GM19397 (cell line): ENCODE measurements around the gene GUK1.

Experiments used
- ATAC-seq: cut with Tn5 transposase; IDR thresholded peaks from one replicate; pipeline ENCODE4 v1.9.1; 2021; ENCODE audit warnings: mild to moderate bottlenecking, moderate library complexity; ENCODE audit not compliant: unreplicated experiment

GUK1 gene

DNA sequence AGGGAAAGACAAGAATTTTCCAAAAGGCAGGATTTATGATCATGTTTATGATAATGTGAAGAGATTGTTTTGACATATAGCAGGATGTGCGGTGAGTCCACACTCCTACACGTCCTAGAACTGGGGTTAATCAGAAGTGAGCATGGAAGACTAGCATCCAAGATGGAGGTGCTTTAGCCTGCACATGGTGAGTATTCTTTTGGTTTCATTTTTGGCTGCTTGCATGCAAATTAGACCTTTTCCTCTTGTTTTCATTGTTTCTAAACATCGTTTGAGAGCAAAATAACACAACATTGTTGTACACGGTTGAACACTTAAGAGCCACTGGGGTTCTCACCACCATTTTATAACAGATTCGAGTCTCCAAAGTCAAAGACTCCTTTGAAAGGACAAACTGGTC is 14.9 kb upstream of the GUK1 start:
- no peak for ATAC-seq

DNA sequence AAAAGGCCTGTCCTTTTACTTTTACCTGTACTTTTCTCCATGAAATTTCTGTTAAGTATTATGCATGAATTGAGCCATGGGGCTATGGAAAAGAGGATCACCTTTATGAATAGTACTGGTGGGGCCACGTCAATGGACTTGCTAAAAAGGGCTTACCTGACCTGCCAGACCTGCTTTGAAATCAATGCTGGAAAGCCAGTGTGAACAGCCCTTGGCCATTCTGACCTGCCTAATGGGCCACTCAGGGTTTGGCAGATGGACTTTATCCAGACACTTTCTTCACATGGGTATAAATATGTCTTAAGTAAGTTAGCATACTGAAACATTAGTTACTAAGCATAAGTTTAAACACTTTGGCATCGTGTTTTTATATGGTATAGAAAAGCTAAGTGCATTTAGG is 8.3 kb upstream of the GUK1 start:
- ATAC-seq: no peak

- ATAC-seq: no peak
Observed at GRCh38 chr1:228134591-228134990, 5.5 kb upstream of the GUK1 start.

- ATAC-seq: no peak
Observed at GRCh38 chr1:228136901-228137300, 3.2 kb upstream of the GUK1 start.

- no peak for ATAC-seq
Observed at GRCh38 chr1:228139406-228139930, 611 bp upstream of the GUK1 start.

DNA sequence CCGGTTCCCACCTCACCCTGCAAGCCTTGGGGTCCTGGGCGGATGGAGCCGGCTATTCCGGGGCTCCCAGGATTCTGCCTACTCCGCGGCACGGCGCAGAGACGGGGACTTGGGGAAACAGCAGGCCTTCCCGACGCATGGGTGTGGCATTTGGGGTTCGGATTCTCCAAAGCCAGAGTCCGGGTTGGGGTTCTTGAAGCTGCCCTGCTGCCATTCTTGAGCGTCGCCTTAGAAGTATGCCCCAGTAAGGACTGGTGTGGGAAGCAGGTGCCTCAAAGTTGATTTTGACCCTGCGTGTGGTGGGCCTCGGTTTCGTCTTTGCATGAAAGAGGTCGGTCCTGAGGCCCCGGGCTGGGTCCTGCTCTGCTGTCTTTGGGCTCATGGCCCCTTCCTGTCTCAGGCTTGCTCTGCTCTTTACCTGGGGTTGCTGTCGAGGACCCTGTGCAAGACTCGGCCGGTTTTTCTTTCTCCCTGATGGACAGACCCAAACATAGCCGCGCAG is 696 bp downstream of the GUK1 start:
- no peak for ATAC-seq

DNA sequence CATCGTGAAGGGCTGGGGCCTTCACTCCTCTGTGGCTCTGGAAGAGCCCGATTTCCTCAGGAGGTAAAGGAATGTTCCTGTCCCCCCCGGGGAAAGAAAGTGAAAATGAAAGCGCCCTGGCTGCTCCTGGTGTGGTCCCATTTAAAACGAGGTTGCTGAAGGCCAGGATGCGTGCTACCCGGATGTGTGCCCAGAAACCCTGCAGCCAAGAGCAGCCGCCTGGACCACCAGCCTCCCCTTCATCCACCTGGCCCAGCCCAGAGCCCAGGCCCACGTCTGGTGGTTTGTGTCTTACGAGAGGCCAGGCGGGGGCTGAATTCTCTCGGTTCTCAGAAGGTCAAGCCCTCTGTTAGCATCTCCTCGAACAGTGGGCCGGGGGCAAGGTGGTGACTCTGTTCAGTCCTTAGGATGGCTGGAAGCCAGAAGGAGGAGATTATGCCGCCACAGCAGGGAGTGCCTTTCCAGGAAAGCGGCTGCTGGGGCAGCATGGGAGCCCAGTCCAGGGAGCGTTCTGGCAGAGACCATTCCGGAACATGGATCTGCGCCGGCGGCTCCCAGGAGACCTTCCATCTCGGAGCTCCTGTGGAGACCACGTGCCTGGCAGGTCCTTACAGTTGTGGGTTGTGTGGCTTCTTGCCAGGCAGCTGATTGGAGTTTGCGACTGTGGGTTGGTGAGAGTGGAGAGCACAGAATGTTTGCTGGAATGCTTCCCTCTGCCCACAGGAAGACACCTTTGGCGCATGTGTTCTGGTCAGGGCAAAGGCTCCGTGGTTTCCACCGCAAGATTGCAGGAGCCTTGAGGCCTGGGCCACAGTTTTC is 1.4 kb downstream of the GUK1 start:
- ATAC-seq: no peak

DNA sequence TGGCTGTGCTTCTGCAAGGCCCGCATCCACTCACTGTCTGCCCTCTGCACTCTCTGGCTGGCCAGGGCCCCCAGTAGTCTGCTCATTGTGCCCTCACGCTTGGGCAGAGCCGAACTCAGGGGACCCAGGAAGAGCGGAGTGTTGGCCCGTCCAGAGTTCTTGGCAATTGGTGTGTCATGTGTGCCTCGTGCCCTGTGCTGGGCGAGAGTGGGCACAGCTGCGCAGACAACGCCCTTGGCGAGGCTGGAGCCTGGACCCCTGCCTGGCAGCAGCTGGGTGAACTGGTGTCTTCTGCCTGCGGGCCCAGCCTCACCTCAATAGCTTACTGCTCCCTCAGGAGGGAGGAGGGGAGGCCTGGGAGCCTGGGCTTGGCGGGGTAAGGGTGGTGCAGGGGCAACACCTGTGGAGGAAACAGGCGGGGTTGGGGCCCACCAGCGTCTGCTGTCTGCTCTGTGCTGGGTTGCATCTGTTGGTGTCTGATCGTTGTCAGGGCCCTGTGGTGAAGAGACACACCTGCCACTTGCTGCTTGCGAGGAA is 2.1 kb downstream of the GUK1 start:
- no peak for ATAC-seq

DNA sequence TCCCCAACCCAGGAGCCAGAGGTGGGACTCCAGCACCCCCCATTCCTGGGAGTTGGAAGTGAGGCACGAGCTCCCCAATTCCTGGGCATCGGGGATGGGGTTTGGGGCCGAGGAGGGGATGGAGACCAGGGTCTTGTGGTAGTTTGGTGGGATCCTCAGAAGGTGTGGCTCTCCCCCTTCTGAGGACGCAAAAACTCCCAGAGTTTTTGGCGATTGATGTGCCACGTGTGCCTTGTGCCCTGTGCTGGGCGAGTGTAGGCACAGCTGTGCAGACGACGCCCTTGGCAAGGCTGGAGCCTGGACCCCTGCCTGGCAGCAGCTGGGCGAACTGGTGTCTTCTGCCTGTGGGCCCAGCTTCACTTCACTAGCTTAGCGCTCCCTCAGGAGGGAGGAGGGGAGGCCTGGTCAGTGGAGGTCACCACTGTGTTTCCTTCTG is 2.6 kb downstream of the GUK1 start:
- ATAC-seq: no peak

DNA sequence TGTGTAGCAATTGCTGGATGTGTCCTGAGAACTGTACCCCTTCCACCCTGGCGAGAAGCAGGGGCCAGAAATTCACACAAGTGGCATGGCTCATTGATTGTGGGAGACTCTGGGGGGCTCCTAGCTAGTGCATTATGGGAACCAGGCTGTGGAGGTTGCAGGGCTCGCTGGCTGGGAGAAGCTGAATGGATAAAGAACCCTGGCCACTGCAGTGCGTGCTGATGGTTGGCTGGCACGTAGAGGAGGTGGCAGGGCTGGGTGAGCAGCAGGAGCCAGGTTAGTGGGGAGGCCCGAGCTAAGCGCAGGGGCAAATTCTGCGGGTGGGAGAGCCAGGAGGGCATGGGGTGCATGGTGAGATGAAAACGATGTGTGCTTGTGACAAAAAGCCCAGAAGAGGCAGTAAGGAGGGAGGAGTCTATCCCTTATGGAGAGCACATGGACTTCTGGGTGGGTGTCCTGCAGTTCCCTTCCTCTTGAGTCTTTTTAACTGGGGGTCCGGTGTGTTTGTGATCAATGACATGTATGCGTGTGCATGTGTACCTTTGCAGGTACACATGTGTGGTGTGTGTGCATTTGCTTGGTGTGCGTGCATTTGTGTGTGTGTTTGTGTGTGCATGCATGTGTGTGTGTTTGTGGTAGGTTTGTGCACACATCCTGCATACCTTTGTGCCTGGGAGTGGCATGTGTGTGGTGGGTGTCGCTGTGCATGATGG is 3.6 kb downstream of the GUK1 start:
- no peak for ATAC-seq

GRCh38 chr1:228144193-228144992 is 4.3 kb downstream of the GUK1 start:
- no peak for ATAC-seq

DNA sequence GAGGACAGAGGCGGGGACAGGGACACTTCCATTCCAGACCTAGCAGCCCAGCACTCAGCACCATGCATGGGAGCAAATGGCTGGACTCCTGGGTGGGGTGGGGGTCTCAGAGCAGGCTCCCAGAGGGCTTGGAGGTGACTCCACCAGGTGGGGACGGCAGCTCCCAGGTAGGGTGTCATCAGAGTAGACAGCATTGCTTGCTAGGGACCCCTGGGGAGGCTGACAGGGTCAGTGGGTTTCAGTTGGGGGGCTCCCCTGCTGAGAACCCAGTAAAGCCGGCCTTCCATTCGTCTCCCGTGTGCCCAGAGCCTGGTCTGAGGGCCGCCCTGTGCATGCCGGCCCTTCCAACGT is 4.9 kb downstream of the GUK1 start:
- no peak for ATAC-seq

- no peak for ATAC-seq
Observed at GRCh38 chr1:228145463-228146416, 5.7 kb downstream of the GUK1 start.

DNA sequence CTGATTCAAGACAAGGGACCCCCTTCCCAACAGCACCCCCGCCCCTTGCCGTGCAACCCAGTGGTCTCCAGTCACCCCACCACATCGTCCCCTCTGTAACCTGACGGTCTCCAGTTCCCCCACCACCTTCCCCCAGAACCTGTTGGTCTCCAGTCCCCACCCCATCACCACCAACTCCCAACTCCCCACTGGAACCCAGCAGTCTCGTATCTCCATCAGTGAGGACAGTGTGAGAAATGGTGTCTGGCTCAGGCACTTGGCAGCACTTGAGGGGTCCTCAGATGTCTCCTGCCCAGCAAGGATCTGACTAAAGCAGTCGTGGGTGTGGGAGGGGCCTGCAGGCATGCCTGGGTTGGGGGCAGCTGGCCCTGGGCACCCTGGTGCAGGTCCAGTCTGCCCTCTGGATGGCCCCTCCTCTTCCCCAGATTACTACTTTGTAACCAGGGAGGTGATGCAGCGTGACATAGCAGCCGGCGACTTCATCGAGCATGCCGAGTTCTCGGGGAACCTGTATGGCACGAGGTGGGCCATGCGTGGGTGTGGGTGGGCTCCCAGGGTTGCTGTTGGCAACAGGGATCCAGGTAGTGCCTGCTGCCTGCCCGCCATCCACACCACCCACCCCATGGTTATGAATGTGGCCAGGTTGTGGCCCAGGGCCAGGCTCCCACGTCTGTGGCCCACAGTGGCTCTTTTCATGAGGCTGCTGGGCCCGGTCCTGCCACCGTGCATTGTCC is 6.5 kb downstream of the GUK1 start:
- ATAC-seq: no peak

DNA sequence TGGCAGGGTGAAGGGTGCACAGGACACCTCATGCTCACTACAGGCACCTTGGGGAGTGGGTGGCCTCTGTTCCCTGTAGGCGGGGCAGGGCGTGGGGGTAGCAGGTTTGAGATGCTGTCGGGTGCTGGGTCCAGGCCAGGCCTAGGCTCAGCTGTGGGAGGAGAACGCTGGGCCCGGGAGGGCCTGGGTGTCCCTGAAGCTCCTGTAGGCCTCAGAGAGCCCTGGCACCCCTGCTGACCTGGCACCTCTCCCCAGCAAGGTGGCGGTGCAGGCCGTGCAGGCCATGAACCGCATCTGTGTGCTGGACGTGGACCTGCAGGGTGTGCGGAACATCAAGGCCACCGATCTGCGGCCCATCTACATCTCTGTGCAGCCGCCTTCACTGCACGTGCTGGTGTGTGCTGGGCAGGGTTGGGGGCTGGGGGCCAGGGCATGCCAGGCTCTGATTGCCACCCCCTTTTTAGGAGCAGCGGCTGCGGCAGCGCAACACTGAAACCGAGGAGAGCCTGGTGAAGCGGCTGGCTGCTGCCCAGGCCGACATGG is 7.1 kb downstream of the GUK1 start:
- no peak for ATAC-seq

DNA sequence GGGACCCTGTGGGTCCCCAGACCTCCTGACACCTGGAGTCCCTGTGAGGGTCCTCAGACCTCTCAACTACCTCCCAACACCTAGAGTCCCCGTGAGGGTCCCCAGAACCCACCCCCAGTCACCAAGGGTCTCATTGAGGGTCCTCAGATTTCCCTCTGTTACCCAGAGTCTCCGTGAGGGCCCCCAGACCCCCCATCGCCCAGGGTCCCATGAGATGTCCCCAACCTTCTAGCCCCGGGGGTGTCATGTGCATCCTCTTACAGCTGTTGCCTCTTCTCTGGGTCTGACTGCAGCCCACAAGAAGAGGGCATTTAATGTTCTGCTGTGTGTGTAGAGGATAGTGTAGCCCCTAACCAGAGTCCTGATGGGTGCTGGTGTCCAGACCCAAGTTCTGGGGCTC is 7.7 kb downstream of the GUK1 start:
- ATAC-seq: no peak

- no peak for ATAC-seq
Observed at GRCh38 chr1:228148196-228148861, 8.2 kb downstream of the GUK1 start.

- ATAC-seq: no peak
Observed at GRCh38 chr1:228148935-228149405, 8.9 kb downstream of the GUK1 start.
